NCI-H446 (cell line): ENCODE measurements around the gene RNF2.

ENCODE experiments used
- DNase-seq, 2 experiments: peaks; one replicate each; lab custom pipeline; 2025; lab: John Stamatoyannopoulos, UW

RNF2 gene

GRCh38 chr1:185094761-185095160, 49.4 kb downstream of the RNF2 start:
- DNase-seq, result no peak

GRCh38 chr1:185096531-185096930, 51.2 kb downstream of the RNF2 start:
- no peak for DNase-seq

- no peak for DNase-seq
Observed at GRCh38 chr1:185104083-185104482, 58.7 kb downstream of the RNF2 start.

GRCh38 chr1:185105121-185105520, 59.8 kb downstream of the RNF2 start:
- DNase-seq, result no peak

- DNase-seq, result no peak
Observed at GRCh38 chr1:185108321-185108720, 63.0 kb downstream of the RNF2 start.

GRCh38 chr1:185110145-185110544, 64.8 kb downstream of the RNF2 start:
- DNase-seq, result no peak

- no peak for DNase-seq
Observed at GRCh38 chr1:185111873-185112272, 66.5 kb downstream of the RNF2 start.

- DNase-seq, result no peak
Observed at GRCh38 chr1:185112356-185112755, 67.0 kb downstream of the RNF2 start.

- DNase-seq, result no peak
Observed at GRCh38 chr1:185129708-185130107, 84.3 kb downstream of the RNF2 start.

GRCh38 chr1:185132534-185132933, 87.2 kb downstream of the RNF2 start:
- no peak for DNase-seq

- DNase-seq, result no peak
Observed at GRCh38 chr1:185137896-185138545, 92.7 kb downstream of the RNF2 start.

GRCh38 chr1:185139246-185139645, 93.9 kb downstream of the RNF2 start:
- DNase-seq, result peak in 1 of 2 experiments; percentile 40

GRCh38 chr1:185144233-185144632, 98.9 kb downstream of the RNF2 start:
- no peak for DNase-seq

- DNase-seq, result no peak
Observed at GRCh38 chr1:185151215-185151614, 105.9 kb downstream of the RNF2 start.
